ENCODE measurements around the gene MMP7.

MMP7 gene

DNA sequence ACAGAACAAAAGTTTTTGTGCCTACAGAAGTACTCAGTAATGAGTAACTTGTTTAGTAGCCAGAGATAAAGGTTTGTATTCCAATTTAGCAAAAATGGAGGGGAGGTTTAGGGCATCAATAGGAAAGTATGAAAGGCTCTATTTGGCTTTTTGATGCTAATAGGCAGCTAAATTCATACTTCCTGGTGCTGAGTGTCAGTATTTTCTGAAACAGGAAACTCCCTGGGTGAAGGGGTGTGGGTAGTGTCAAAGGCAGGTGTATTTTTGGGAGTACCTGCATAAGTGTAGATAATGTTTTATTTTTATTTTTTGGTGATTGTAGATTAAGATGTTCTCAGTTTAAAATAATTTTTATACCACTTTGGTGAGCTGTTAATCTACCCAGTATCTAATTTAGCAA, 29.3 kb upstream of the MMP7 start:
- Histone ChIP-seq H3K4me3 (ENCODE audit: low read depth, low read length) (no peak overlapping the region), H3K36me3 (replicated peaks) (no peaks in the 10 kb centered on the region), H3K27me3 (replicated peaks) (no peaks in the 10 kb centered on the region), H3K27ac (no peak overlapping the region)
- TF ChIP-seq, protein P1, sequence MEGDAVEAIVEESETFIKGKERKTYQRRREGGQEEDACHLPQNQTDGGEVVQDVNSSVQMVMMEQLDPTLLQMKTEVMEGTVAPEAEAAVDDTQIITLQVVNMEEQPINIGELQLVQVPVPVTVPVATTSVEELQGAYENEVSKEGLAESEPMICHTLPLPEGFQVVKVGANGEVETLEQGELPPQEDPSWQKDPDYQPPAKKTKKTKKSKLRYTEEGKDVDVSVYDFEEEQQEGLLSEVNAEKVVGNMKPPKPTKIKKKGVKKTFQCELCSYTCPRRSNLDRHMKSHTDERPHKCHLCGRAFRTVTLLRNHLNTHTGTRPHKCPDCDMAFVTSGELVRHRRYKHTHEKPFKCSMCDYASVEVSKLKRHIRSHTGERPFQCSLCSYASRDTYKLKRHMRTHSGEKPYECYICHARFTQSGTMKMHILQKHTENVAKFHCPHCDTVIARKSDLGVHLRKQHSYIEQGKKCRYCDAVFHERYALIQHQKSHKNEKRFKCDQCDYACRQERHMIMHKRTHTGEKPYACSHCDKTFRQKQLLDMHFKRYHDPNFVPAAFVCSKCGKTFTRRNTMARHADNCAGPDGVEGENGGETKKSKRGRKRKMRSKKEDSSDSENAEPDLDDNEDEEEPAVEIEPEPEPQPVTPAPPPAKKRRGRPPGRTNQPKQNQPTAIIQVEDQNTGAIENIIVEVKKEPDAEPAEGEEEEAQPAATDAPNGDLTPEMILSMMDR (IDR thresholded peaks at IDR 0.05; ENCODE audit: low read depth, low read length, missing control alignments): no peak
- in situ Hi-C loops (cut with HindIII; ENCODE audit: low pct_ligation_motif_present, low sequenced_read_pairs): no loop called here
- DNase-seq: no peak

DNA sequence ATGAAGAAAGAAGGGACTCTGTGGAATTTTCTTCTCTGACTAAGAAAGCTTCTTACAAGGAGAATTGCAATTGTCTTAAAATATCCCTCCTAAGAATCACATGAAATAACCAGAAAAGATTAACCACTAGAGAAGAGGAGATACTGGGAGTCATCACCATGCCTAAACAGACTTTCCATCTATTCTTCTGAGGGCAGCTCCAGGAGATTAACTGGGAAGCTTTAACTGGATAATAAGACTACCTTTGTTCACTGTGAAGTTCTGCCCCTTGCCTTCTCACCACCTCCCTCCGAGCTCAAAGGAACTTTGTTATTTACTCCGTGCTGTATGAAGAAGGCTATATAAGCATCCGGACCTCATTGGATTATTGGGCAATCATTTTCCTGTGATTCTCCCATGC, 24.5 kb upstream of the MMP7 start:
- in situ Hi-C loops (cut with HindIII; ENCODE audit: low pct_ligation_motif_present, low sequenced_read_pairs): no loop called here
- Histone ChIP-seq H3K36me3 (replicated peaks) (no peaks in the 10 kb centered on the region), H3K4me3 (ENCODE audit: low read depth, low read length) (no peak overlapping the region), H3K27me3 (replicated peaks) (no peaks in the 10 kb centered on the region), H3K27ac (no peak overlapping the region)
- DNase-seq: no peak
- TF ChIP-seq, protein P1 (IDR thresholded peaks at IDR 0.05; ENCODE audit: low read depth, low read length, missing control alignments): no peak

DNA sequence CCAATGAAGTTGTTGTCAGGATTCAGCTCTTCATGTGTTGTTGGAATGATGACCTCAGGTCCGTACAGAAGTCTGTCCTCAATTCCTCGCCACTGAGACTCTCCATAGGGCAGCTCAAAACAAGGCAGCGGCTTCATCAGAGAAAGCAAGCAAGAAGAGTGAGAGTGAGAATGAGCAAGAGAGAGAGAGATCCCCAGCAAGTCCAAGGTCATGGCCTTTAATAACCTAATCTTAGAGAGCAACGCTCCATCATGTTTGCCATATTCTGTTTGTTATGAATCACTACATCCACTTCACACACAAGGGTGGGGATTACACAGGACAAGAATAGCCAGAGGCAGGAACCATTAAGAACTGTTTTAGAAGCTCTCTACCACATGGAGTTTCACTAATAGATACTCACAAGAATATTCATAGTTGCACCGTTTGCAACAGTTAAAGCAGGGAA, 23.3 kb upstream of the MMP7 start:
- no peaks in the 10 kb centered on the region for H3K36me3 ChIP-seq (replicated peaks)
- no peak overlapping the region for H3K27ac ChIP-seq
- no peak for DNase-seq
- TF ChIP-seq, protein P1 (IDR thresholded peaks at IDR 0.05; ENCODE audit: low read depth, low read length, missing control alignments): no peak
- no peaks in the 10 kb centered on the region for H3K27me3 ChIP-seq (replicated peaks)
- in situ Hi-C loops (cut with HindIII; ENCODE audit: low pct_ligation_motif_present, low sequenced_read_pairs): no loop called here
- H3K4me3 ChIP-seq (ENCODE audit: low read depth, low read length): no peak overlapping the region

DNA sequence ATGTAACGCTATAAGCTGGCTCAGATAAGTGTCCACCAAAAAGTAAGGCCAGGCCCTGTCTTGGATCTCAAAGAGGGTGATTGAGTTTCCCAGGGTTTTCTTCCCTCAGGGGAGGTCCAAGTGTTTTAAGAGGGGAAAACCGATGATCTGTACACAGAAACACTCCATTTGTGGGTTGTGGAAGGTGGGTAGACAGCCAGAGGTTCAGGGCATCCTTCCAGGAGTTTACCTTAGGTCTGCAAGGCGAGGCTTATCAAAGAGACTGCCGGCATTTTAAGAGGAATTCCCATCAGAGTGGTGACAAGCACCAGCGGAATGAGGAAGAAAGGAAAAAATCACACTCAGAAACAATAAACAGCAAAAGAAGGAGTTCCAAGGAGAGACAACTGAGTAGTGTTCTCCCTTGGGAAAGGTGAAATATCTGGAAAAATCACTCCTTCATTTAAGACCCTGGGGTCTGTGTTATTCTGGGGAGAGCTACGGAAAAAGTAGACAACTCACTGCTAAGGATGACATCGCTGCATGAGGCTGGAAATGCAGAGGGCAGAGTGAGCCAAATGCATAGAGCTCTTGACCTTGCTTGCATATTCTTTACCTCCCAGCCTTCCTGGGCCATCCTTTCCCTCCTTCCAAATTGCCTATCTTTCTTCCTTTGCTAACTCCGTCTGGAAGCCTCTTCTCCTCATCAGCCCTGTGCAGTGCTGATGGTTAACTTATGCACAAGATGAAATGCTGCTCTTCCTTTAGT, 22.1 kb upstream of the MMP7 start:
- Histone ChIP-seq H3K27me3 (replicated peaks) (no peaks in the 10 kb centered on the region), H3K27ac (no peak overlapping the region), H3K36me3 (replicated peaks) (no peaks in the 10 kb centered on the region), H3K4me3 (ENCODE audit: low read depth, low read length) (no peak overlapping the region)
- no peak for DNase-seq
- TF ChIP-seq, protein P1 (IDR thresholded peaks at IDR 0.05; ENCODE audit: low read depth, low read length, missing control alignments): no peak
- in situ Hi-C loops (cut with HindIII; ENCODE audit: low pct_ligation_motif_present, low sequenced_read_pairs): no loop called here

DNA sequence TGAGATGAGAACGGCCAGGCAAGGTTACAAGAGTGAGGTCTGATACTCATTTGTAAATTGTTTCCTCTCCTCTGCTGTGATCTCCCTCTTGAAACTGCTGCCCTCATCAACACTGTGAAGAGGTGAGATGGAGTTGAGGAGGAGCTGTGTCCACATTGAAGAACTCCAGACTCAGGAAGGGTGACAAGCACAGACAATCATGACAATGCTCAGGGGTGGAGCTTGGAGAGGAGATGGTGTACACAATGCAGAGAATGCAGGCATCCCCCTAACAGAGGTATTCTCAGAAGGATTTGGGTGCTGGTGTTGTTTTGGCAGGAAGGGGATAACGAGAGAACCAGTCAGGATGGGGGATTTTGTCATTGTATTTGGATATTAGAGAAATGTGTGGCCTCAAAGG, 21.5 kb upstream of the MMP7 start:
- Histone ChIP-seq H3K27ac (no peak overlapping the region), H3K36me3 (replicated peaks) (no peaks in the 10 kb centered on the region), H3K4me3 (ENCODE audit: low read depth, low read length) (no peak overlapping the region), H3K27me3 (replicated peaks) (no peaks in the 10 kb centered on the region)
- no peak for DNase-seq
- in situ Hi-C loops (cut with HindIII; ENCODE audit: low pct_ligation_motif_present, low sequenced_read_pairs): no loop called here
- TF ChIP-seq, protein P1 (IDR thresholded peaks at IDR 0.05; ENCODE audit: low read depth, low read length, missing control alignments): no peak

Measured in brain microvascular endothelial cell (primary cell).